Nephron (organoid): ENCODE results near the gene AP2B1.
A peak's percentile ranks its signal among the peaks of the same experiment; 100 is the strongest.
"Not testable (repeated sequence)": the region's sequence is repeated elsewhere in the genome, so short reads cannot be mapped to it uniquely, and the experiment has no call there.

Experiments
- H3K27ac Mint-ChIP-seq, 3 experiments: 2 replicates each; pipeline ENCODE4 v1.8.0; 2020; ENCODE audit warnings: mixed read lengths in 3 of 3, mild to moderate bottlenecking in 2 of 3, moderate library complexity in 1 of 3
- H3K27me3 Mint-ChIP-seq: 2 replicates; pipeline ENCODE4 v1.8.0; 2021; ENCODE audit warnings: low read depth, mild to moderate bottlenecking, moderate library complexity, mixed read lengths
- H3K36me3 Mint-ChIP-seq: 2 replicates; pipeline ENCODE4 v1.8.0; 2020; ENCODE audit warnings: low read depth, mixed read lengths
- H3K4me1 Mint-ChIP-seq: 2 replicates; pipeline ENCODE4 v1.8.0; 2020; ENCODE audit warnings: mixed read lengths
- H3K4me3 Mint-ChIP-seq, 3 experiments: 2 replicates each; pipeline ENCODE4 v1.8.0; 2020; ENCODE audit warnings: mild to moderate bottlenecking in 3 of 3, mixed read lengths in 3 of 3, moderate library complexity in 2 of 3
- H3K9me3 Mint-ChIP-seq: 2 replicates; pipeline ENCODE4 v1.8.0; 2020; ENCODE audit warnings: mixed read lengths
- CTCF ChIP-seq, 3 experiments: fragments of 200-600 bp; sonication (generic); IDR thresholded peaks; one replicate each; pipeline ENCODE4 v1.5.0; 2021; ENCODE audit warnings: antibody characterized with exemption in 3 of 3; ENCODE audit not compliant: unreplicated experiment in 3 of 3

AP2B1 gene

GRCh38 chr17:35749560-35750412, 162.7 kb downstream of the AP2B1 start:
- no peak for TF ChIP-seq CTCF (IDR thresholded peaks at IDR 0.05; ENCODE audit: unreplicated experiment in 3 of 3)
- no peaks in the 10 kb centered on the region for H3K36me3 Mint-ChIP-seq

GRCh38 chr17:35750526-35751395, 163.6 kb downstream of the AP2B1 start:
- no peak overlapping the region for H3K27ac Mint-ChIP-seq

More at GRCh38 chr17:35749560-35750412, 162.7 kb downstream of the AP2B1 start:
- Mint-ChIP-seq H3K27me3 (peaks cover 38% of the 10 kb centered on the region), H3K4me1 (no peaks in the 10 kb centered on the region), H3K27ac (no peak overlapping the region), H3K9me3 (no peaks in the 10 kb centered on the region), H3K4me3 (peak overlapping the region in 2 of 3 experiments; percentile 32 to 60)

GRCh38 chr17:35751541-35751940, 164.4 kb downstream of the AP2B1 start:
- H3K27me3 Mint-ChIP-seq: peaks cover 38% of the 10 kb centered on the region
- H3K4me3 Mint-ChIP-seq: not testable (repeated sequence)

More at GRCh38 chr17:35750526-35751395, 163.6 kb downstream of the AP2B1 start:
- H3K36me3 Mint-ChIP-seq: no peaks in the 10 kb centered on the region
- no peak for TF ChIP-seq CTCF (IDR thresholded peaks at IDR 0.05; ENCODE audit: unreplicated experiment in 3 of 3)
- H3K4me3 Mint-ChIP-seq: peak overlapping the region in 1 of 3 experiments; percentile 60
- H3K9me3 Mint-ChIP-seq: no peaks in the 10 kb centered on the region
- no peaks in the 10 kb centered on the region for H3K4me1 Mint-ChIP-seq
- H3K27me3 Mint-ChIP-seq: peaks cover 38% of the 10 kb centered on the region

GRCh38 chr17:35752471-35752870, 165.3 kb downstream of the AP2B1 start:
- TF ChIP-seq CTCF (IDR thresholded peaks at IDR 0.05; ENCODE audit: unreplicated experiment in 3 of 3): no peak
- no peaks in the 10 kb centered on the region for H3K36me3 Mint-ChIP-seq
- no peak overlapping the region for H3K27ac Mint-ChIP-seq
- peaks cover 33% of the 10 kb centered on the region for H3K27me3 Mint-ChIP-seq
- no peak overlapping the region for H3K4me3 Mint-ChIP-seq
- H3K9me3 Mint-ChIP-seq: no peaks in the 10 kb centered on the region
- no peaks in the 10 kb centered on the region for H3K4me1 Mint-ChIP-seq

More at GRCh38 chr17:35751541-35751940, 164.4 kb downstream of the AP2B1 start:
- H3K36me3 Mint-ChIP-seq, H3K27ac Mint-ChIP-seq, H3K9me3 Mint-ChIP-seq, H3K4me1 Mint-ChIP-seq: not testable (repeated sequence)

- peak within 1 kb of the TSS in 1 of 3 experiments; percentile 11 for H3K4me3 Mint-ChIP-seq
- H3K27ac Mint-ChIP-seq: no peak within 1 kb of the TSS
- no peaks in the 10 kb centered on the region for H3K36me3 Mint-ChIP-seq
- no peak for TF ChIP-seq CTCF (IDR thresholded peaks at IDR 0.05; ENCODE audit: unreplicated experiment in 3 of 3)
- no peaks in the 10 kb centered on the region for H3K9me3 Mint-ChIP-seq
- H3K27me3 Mint-ChIP-seq: peaks cover 30% of the 10 kb centered on the region
- H3K4me1 Mint-ChIP-seq: no peaks in the 10 kb centered on the region
Observed at GRCh38 chr17:35752945-35753764, 166.0 kb downstream of the AP2B1 start, which contains the start of gene GAS2L2. GAS2L2 (minus strand) TSS chr17:35753239; CDS start chr17:35752850, 389 bp downstream.
